Measurements from ENCODE around the gene ATP6V0E2.

Gene ATP6V0E2

GRCh38 chr7:149849174-149849573 lies 24.6 kb upstream of the ATP6V0E2 start:
- no peak for DNase-seq (ENCODE audit: low read depth in 2 of 2)
- no peak overlapping the region for H3K4me3 ChIP-seq (replicated peaks in 1 of 2; ENCODE audit: low read depth in 2 of 2, low read length in 2 of 2)
- no peak for TF ChIP-seq CTCF (IDR thresholded peaks at IDR 0.05; ENCODE audit: low read depth, low read length)

DNA sequence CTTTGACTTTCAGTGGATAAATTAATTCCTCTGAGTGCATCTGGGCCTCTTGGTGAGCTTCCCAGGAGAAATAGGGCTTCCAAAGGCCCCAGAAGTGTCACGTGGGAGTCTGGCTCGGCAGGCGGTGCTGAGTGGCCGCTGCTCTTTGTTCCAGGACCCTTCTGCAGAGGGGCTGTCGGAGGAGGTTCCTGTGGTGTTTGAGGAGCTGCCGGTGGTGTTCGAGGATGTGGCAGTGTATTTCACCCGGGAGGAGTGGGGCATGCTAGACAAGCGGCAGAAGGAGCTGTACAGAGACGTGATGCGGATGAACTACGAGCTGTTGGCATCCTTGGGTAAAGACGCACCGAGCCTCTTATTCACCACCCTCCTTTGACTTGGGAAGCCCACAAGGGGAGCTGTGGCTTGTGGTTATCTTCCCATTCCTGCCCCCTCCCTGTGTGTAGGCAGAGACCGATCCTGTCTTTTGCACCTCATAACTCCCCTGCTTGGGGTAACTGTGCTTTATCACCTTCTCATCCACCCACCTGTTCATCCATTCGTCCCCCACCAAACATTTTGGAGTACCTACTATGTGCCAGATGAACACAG lies 23.7 kb upstream of the ATP6V0E2 start:
- TF ChIP-seq CTCF (IDR thresholded peaks at IDR 0.05; ENCODE audit: low read depth, low read length) = no peak
- H3K4me3 ChIP-seq (replicated peaks in 1 of 2; ENCODE audit: low read depth in 2 of 2, low read length in 2 of 2) = no peak overlapping the region
- DNase-seq (ENCODE audit: low read depth in 2 of 2) = no peak

- H3K4me3 ChIP-seq (replicated peaks in 1 of 2; ENCODE audit: low read depth in 2 of 2, low read length in 2 of 2) = no peak overlapping the region
- TF ChIP-seq CTCF (IDR thresholded peaks at IDR 0.05; ENCODE audit: low read depth, low read length) = no peak
- DNase-seq (ENCODE audit: low read depth in 2 of 2) = no peak
These were observed 23.1 kb upstream of the ATP6V0E2 start for GRCh38 chr7:149850716-149851115.

- no peak overlapping the region for H3K4me3 ChIP-seq (replicated peaks in 1 of 2; ENCODE audit: low read depth in 2 of 2, low read length in 2 of 2)
- no peak for DNase-seq (ENCODE audit: low read depth in 2 of 2)
- TF ChIP-seq CTCF (IDR thresholded peaks at IDR 0.05; ENCODE audit: low read depth, low read length) = no peak
These were observed 22.3 kb upstream of the ATP6V0E2 start for GRCh38 chr7:149851449-149851848.

DNA sequence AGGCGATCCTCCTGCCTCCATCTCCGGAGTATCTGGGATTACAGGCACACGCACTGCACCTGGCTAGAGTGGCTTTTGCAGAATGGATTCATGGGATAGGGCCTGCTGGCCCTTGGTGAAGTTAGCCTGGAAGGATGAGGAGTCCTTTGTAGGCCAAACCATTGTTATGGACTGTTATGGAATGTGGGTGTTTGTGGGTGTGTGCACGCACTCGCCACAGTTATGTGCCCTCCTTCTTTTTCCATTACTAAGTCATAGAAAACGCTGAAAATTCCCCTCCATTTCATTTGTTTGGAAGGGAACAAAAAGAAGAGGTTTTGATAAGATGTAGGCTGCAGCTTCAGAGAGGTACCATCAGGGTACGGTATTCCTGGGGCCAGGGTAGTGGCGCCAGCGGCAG lies 20.6 kb upstream of the ATP6V0E2 start:
- no peak for TF ChIP-seq CTCF (IDR thresholded peaks at IDR 0.05; ENCODE audit: low read depth, low read length)
- H3K4me3 ChIP-seq (replicated peaks in 1 of 2; ENCODE audit: low read depth in 2 of 2, low read length in 2 of 2) = no peak overlapping the region
- DNase-seq (ENCODE audit: low read depth in 2 of 2) = peak in 1 of 2 donors; percentile 14

DNA sequence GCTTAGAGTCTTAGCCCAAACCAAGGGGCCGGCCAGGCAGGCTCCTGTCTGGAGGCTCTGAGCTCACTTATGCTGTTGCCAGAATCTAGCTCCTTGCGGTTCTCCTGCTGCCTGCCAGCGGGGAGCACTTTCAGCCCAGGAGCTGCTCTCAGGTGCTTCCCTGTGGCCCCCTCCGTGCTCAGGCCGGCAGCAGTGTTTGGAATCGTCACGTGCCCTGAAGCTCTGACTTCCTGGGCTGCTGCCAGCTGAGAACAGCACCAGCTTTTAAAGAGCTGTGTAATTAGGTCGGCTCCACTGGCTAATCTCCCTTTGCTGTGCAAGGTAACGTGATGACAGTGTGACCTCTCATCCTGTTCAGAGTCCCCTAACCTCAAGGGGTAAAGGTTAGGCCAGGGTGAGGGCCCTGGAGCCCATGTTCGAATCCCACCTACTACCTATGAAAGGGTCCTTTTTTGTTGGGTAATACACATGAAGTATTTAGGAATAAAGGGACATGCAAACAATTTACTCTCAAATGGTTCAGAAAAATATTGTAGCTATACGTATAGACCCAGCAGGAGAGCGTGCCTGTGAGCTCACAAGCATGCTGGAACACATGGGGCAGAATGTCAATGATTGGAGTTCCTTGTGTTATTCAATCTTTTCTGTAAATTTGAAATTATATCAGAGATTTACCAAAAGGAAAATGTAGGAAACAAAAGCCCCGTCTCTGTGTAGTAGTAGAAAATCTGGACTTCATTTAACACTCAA lies 19.0 kb upstream of the ATP6V0E2 start:
- no peak for TF ChIP-seq CTCF (IDR thresholded peaks at IDR 0.05; ENCODE audit: low read depth, low read length)
- no peak overlapping the region for H3K4me3 ChIP-seq (replicated peaks in 1 of 2; ENCODE audit: low read depth in 2 of 2, low read length in 2 of 2)
- peak in 1 of 2 donors; percentile 48 for DNase-seq (ENCODE audit: low read depth in 2 of 2)
